GM08714 (cell line): ENCODE measurements around the gene PLTP.
A peak's percentile ranks its signal among the peaks of the same experiment; 100 is the strongest.

Source experiments
- H3K4me3 ChIP-seq: fragments of 200-500 bp; sonication (Bioruptor generic); 2 replicates; pipeline ENCODE4 v1.5.1; 2014; ENCODE audit warnings: mild to moderate bottlenecking, low read length, inconsistent platforms
- ZNF274 ChIP-seq: IDR thresholded peaks from 2 replicates; pipeline ENCODE4 v1.6.1; 2012; ENCODE audit warnings: mild to moderate bottlenecking, low read depth, low read length

The PLTP gene

GRCh38 chr20:45920462-45921336 is 8.7 kb upstream of the PLTP start:
- H3K4me3 ChIP-seq: no peak overlapping the region
- TF ChIP-seq ZNF274: no peak

- no peak overlapping the region for H3K4me3 ChIP-seq
- TF ChIP-seq ZNF274: no peak
Measured at GRCh38 chr20:45919542-45920399, 7.8 kb upstream of the PLTP start.

GRCh38 chr20:45918779-45919537 is 7.0 kb upstream of the PLTP start:
- no peak overlapping the region for H3K4me3 ChIP-seq
- no peak for TF ChIP-seq ZNF274

GRCh38 chr20:45918182-45918737 is 6.3 kb upstream of the PLTP start:
- TF ChIP-seq ZNF274: no peak

GRCh38 chr20:45917790-45918141 is 5.8 kb upstream of the PLTP start:
- no peak overlapping the region for H3K4me3 ChIP-seq
- TF ChIP-seq ZNF274: no peak

More at GRCh38 chr20:45918182-45918737, 6.3 kb upstream of the PLTP start:
- no peak overlapping the region for H3K4me3 ChIP-seq

GRCh38 chr20:45913116-45913515 is 1.2 kb upstream of the PLTP start:
- no peak overlapping the region for H3K4me3 ChIP-seq
- TF ChIP-seq ZNF274: no peak

- no peak overlapping the region for H3K4me3 ChIP-seq
- no peak for TF ChIP-seq ZNF274
Measured at GRCh38 chr20:45912344-45912682, 358 bp upstream of the PLTP start.

- H3K4me3 ChIP-seq: peak overlapping the region; percentile 42; the same call in 1 of the 2 replicates
- TF ChIP-seq ZNF274: no peak
Measured at GRCh38 chr20:45910670-45911485, 1.1 kb downstream of the PLTP start.

- no peak for TF ChIP-seq ZNF274
- H3K4me3 ChIP-seq: peak overlapping the region; percentile 13; the same call in 1 of the 2 replicates
Measured at GRCh38 chr20:45909817-45910669, 1.9 kb downstream of the PLTP start.

GRCh38 chr20:45909336-45909808 is 2.6 kb downstream of the PLTP start:
- TF ChIP-seq ZNF274: no peak
- no peak overlapping the region for H3K4me3 ChIP-seq

- no peak overlapping the region for H3K4me3 ChIP-seq
- no peak for TF ChIP-seq ZNF274
Measured at GRCh38 chr20:45908084-45908483, 3.9 kb downstream of the PLTP start.
